ENCODE results near the gene XYLB.
A peak's percentile ranks its signal among the peaks of the same experiment; 100 is the strongest.
"Not testable (repeated sequence)": the region's sequence is repeated elsewhere in the genome, so short reads cannot be mapped to it uniquely, and the experiment has no call there.

XYLB gene

GRCh38 chr3:38396239-38396638, 49.7 kb downstream of the XYLB start:
- no peak for DNase-seq (ENCODE audit: low read depth)

GRCh38 chr3:38396861-38397260, 50.3 kb downstream of the XYLB start:
- DNase-seq (ENCODE audit: low read depth): no peak

GRCh38 chr3:38397320-38397719, 50.7 kb downstream of the XYLB start:
- DNase-seq (ENCODE audit: low read depth): no peak

GRCh38 chr3:38401246-38401962, 54.8 kb downstream of the XYLB start:
- DNase-seq (ENCODE audit: low read depth): no peak

- no peak for DNase-seq (ENCODE audit: low read depth)
These were observed 57.7 kb downstream of the XYLB start for GRCh38 chr3:38404286-38404685.

- DNase-seq (ENCODE audit: low read depth): no peak
These were observed 65.0 kb downstream of the XYLB start for GRCh38 chr3:38411591-38411990.

GRCh38 chr3:38420758-38421157, 74.2 kb downstream of the XYLB start:
- DNase-seq (ENCODE audit: low read depth): not testable (repeated sequence)

- DNase-seq (ENCODE audit: low read depth): no peak
These were observed 75.2 kb downstream of the XYLB start for GRCh38 chr3:38421679-38422336.

GRCh38 chr3:38426798-38427426, 80.3 kb downstream of the XYLB start:
- not testable (repeated sequence) for DNase-seq (ENCODE audit: low read depth)

GRCh38 chr3:38432871-38433658, 86.5 kb downstream of the XYLB start:
- DNase-seq (ENCODE audit: low read depth): not testable (repeated sequence)

GRCh38 chr3:38433661-38434060, 87.1 kb downstream of the XYLB start:
- DNase-seq (ENCODE audit: low read depth): not testable (repeated sequence)

GRCh38 chr3:38438436-38439069, 92.0 kb downstream of the XYLB start:
- not testable (repeated sequence) for DNase-seq (ENCODE audit: low read depth)

GRCh38 chr3:38443205-38443604, 96.6 kb downstream of the XYLB start:
- DNase-seq (ENCODE audit: low read depth): not testable (repeated sequence)

GRCh38 chr3:38446085-38446686, 99.6 kb downstream of the XYLB start:
- no peak for DNase-seq (ENCODE audit: low read depth)

- no peak for DNase-seq (ENCODE audit: low read depth)
These were observed 100.2 kb downstream of the XYLB start for GRCh38 chr3:38446812-38447211.

- DNase-seq (ENCODE audit: low read depth): no peak
These were observed 104.3 kb downstream of the XYLB start for GRCh38 chr3:38450853-38451252.

GRCh38 chr3:38453075-38453912, 106.7 kb downstream of the XYLB start, which contains the start of gene ACVR2B:
Gene ACVR2B (plus strand): TSS chr3:38453890. CDS start chr3:38454323, 433 bp downstream.
- peak; percentile 26 for DNase-seq (ENCODE audit: low read depth)

GRCh38 chr3:38453913-38454177, 107.3 kb downstream of the XYLB start:
- DNase-seq (ENCODE audit: low read depth): no peak

- no peak for DNase-seq (ENCODE audit: low read depth)
These were observed 107.7 kb downstream of the XYLB start for GRCh38 chr3:38454178-38454883.

All from stimulated activated CD8-positive, alpha-beta memory T cell treated with anti-CD3 and anti-CD28 coated beads, Interleukin-15, amount 100 ng/mL, for 1 hour (primary cell).